H1 (cell line): ENCODE measurements around the gene FGGY. TPM values are rescaled to one million over a fixed set of nuclear protein-coding genes. Genes with fewer than 3 reads are reported as not detected.

Source experiments
- CTCF ChIA-PET: fragments of 300-600 bp; sonication (Branson Sonifier 250); formaldehyde crosslinking; loops from one replicate; lab custom pipeline; 2021; ENCODE audit not compliant: partially characterized antibody; lab: Charles Lee
- POLR2A ChIA-PET: fragments of 300-600 bp; sonication (Branson Sonifier 250); formaldehyde crosslinking; loops from one replicate; lab custom pipeline; 2021; ENCODE audit warnings: inconsistent platforms; ENCODE audit not compliant: partially characterized antibody; lab: Charles Lee
- DNase-seq, 2 experiments: peaks; one replicate each; pipeline versions ENCODE4 v3.0.0 to v3.0.0-alpha.2; 2010 to 2022; ENCODE audit warnings: low spot score in 2 of 2, low read depth in 1 of 2, mixed read lengths in 1 of 2
- FAIRE-seq: peaks from 2 replicates; lab custom pipeline; 2011; peaks lifted over from hg19 to GRCh38; lab: Jason Lieb, UNC
- H2AFZ ChIP-seq: 2 replicates; pipeline ENCODE4 v1.8.1; 2012; ENCODE audit warnings: low read length, inconsistent platforms
- H2AK5ac ChIP-seq: 2 replicates; pipeline ENCODE4 v1.6.1; 2013; ENCODE audit warnings: low read depth, low read length
- H2BK120ac ChIP-seq: replicated peaks from 2 replicates; pipeline ENCODE3; 2013; ENCODE audit warnings: low read depth, low read length, inconsistent platforms
- H2BK12ac ChIP-seq: 2 replicates; pipeline ENCODE4 v1.6.1; 2013; ENCODE audit warnings: low read depth, low read length
- H2BK15ac ChIP-seq: 2 replicates; pipeline ENCODE4 v1.6.1; 2013; ENCODE audit warnings: low read length
- H2BK20ac ChIP-seq: 2 replicates; pipeline ENCODE4 v1.6.1; 2013; ENCODE audit warnings: low read length
- H2BK5ac ChIP-seq: 2 replicates; pipeline ENCODE4 v1.6.1; 2013; ENCODE audit warnings: low read depth, low read length
- H3K14ac ChIP-seq: 2 replicates; pipeline ENCODE4 v1.6.1; 2013; ENCODE audit warnings: inconsistent platforms; ENCODE audit not compliant: insufficient read length
- H3K18ac ChIP-seq: 2 replicates; pipeline ENCODE4 v1.6.1; 2013; ENCODE audit warnings: low read length; ENCODE audit errors: extremely low read depth
- H3K23ac ChIP-seq: 2 replicates; pipeline ENCODE4 v1.6.1; 2013; ENCODE audit warnings: inconsistent platforms; ENCODE audit not compliant: insufficient read length
- H3K23me2 ChIP-seq: 2 replicates; pipeline ENCODE4 v1.6.1; 2013; ENCODE audit warnings: low read depth, low read length
- H3K27ac ChIP-seq: 2 replicates; pipeline ENCODE4 v1.6.1; 2011; ENCODE audit warnings: low read depth, low read length, inconsistent platforms
- H3K27me3 ChIP-seq, 4 experiments: replicated peaks in 1 of 4; 1 replicate in 1 of 4; 2 replicates in 3 of 4; pipeline versions ENCODE4 v1.6.1 to v1.8.1; 2011 to 2013; ENCODE audit warnings: low read length in 3 of 4, mild to moderate bottlenecking in 3 of 4, inconsistent platforms in 2 of 4, mixed read lengths in 2 of 4, moderate library complexity in 1 of 4; ENCODE audit not compliant: control insufficient read depth in 3 of 4, insufficient read depth in 3 of 4; ENCODE audit errors: extremely low read depth in 1 of 4
- H3K36me3 ChIP-seq, 4 experiments: 2 replicates each; pipeline versions ENCODE4 v1.6.1 to v1.8.1; 2011 to 2013; ENCODE audit warnings: mild to moderate bottlenecking in 4 of 4, low read length in 3 of 4, moderate library complexity in 2 of 4, control low read depth in 1 of 4, inconsistent platforms in 1 of 4; ENCODE audit not compliant: insufficient read depth in 4 of 4, control insufficient read depth in 2 of 4
- H3K4ac ChIP-seq: replicated peaks from 2 replicates; pipeline ENCODE3; 2013; ENCODE audit warnings: low read length, low read depth, mixed read lengths, inconsistent platforms; ENCODE audit not compliant: insufficient read length
- H3K4me1 ChIP-seq, 4 experiments: replicated peaks in 1 of 4; 1 replicate in 1 of 4; 2 replicates in 3 of 4; pipeline versions ENCODE4 v1.6.1 to v1.8.1; 2011 to 2013; ENCODE audit warnings: low read length in 3 of 4, inconsistent platforms in 2 of 4, mixed read lengths in 1 of 4; ENCODE audit not compliant: insufficient read depth in 4 of 4, control insufficient read depth in 3 of 4
- H3K4me2 ChIP-seq, 2 experiments: 2 replicates each; pipeline versions ENCODE4 v1.6.1 to v1.8.1; 2011 to 2013; ENCODE audit warnings: low read depth in 2 of 2, low read length in 2 of 2, control low read depth in 1 of 2, inconsistent platforms in 1 of 2, mild to moderate bottlenecking in 1 of 2; ENCODE audit not compliant: insufficient read depth in 1 of 2
- H3K4me3 ChIP-seq, 4 experiments: fragments of 200-600, 300-600 bp in 1 of 4; sonication (generic), shearing (Covaris generic), sonication (Bioruptor Twin) in 1 of 4; 2 replicates each; pipeline versions ENCODE4 v1.5.1 to v1.8.1; 2011 to 2016; ENCODE audit warnings: low read length in 4 of 4, low read depth in 3 of 4, control low read depth in 2 of 4, inconsistent platforms in 2 of 4, mild to moderate bottlenecking in 2 of 4, mixed read lengths in 1 of 4, moderate library complexity in 1 of 4; ENCODE audit not compliant: insufficient read depth in 2 of 4; ENCODE audit errors: extremely low read depth in 1 of 4
- H3K56ac ChIP-seq: replicated peaks from 2 replicates; pipeline ENCODE3; 2013; ENCODE audit warnings: low read depth, mild to moderate bottlenecking, mixed read lengths, low read length, inconsistent platforms; ENCODE audit not compliant: insufficient read length
- H3K79me1 ChIP-seq: 2 replicates; pipeline ENCODE4 v1.6.1; 2013; ENCODE audit warnings: low read depth, low read length, control low read depth
- H3K79me2 ChIP-seq, 2 experiments: 2 replicates each; pipeline versions ENCODE4 v1.6.1 to v1.8.1; 2012 to 2013; ENCODE audit warnings: low read length in 2 of 2, mild to moderate bottlenecking in 2 of 2, inconsistent platforms in 1 of 2; ENCODE audit not compliant: insufficient read depth in 2 of 2, control insufficient read depth in 1 of 2
- H3K9ac ChIP-seq, 4 experiments: replicated peaks in 1 of 4; 1 replicate in 1 of 4; 2 replicates in 3 of 4; pipeline versions ENCODE4 v1.6.1 to v1.8.1; 2011 to 2013; ENCODE audit warnings: low read depth in 3 of 4, low read length in 3 of 4, control low read depth in 2 of 4, mild to moderate bottlenecking in 2 of 4, moderate library complexity in 2 of 4, inconsistent platforms in 1 of 4; ENCODE audit errors: extremely low read depth in 1 of 4
- H3K9me3 ChIP-seq, 2 experiments: 2 replicates each; pipeline versions ENCODE4 v1.6.1 to v1.8.1; 2012 to 2013; ENCODE audit warnings: mild to moderate bottlenecking in 2 of 2, moderate library complexity in 2 of 2, control low read depth in 1 of 2, inconsistent platforms in 1 of 2, low read depth in 1 of 2, low read length in 1 of 2, mixed read lengths in 1 of 2; ENCODE audit not compliant: insufficient read depth in 2 of 2
- H4K20me1 ChIP-seq, 2 experiments: replicated peaks in 1 of 2; 2 replicates each; pipeline versions ENCODE3 to v1.8.1; 2011 to 2013; ENCODE audit warnings: inconsistent platforms in 2 of 2, low read length in 2 of 2, mild to moderate bottlenecking in 1 of 2; ENCODE audit not compliant: insufficient read depth in 2 of 2, control insufficient read depth in 1 of 2
- H4K5ac ChIP-seq: 2 replicates; pipeline ENCODE4 v1.6.1; 2013; ENCODE audit warnings: low read length, low read depth, mixed read lengths, inconsistent platforms; ENCODE audit not compliant: insufficient read length
- H4K8ac ChIP-seq: 2 replicates; pipeline ENCODE4 v1.8.0; 2013; ENCODE audit warnings: mild to moderate bottlenecking, moderate library complexity, low read length, inconsistent platforms; ENCODE audit not compliant: insufficient read depth; ENCODE audit errors: extremely low read depth
- H4K91ac ChIP-seq: replicated peaks from 2 replicates; pipeline ENCODE3; 2013; ENCODE audit warnings: low read length, mixed read lengths, inconsistent platforms; ENCODE audit not compliant: insufficient read length
- CBX8 ChIP-seq: fragments of 300-800, 300-1000 bp; sonication (generic); IDR thresholded peaks from 2 replicates; pipeline ENCODE4 v1.7.1; 2016; ENCODE audit warnings: low read depth, low read length, borderline replicate concordance
- KDM4A ChIP-seq: IDR thresholded peaks from one replicate; pipeline ENCODE4 v1.7.1; 2012; ENCODE audit warnings: low read depth, mild to moderate bottlenecking, moderate library complexity, low read length, inconsistent platforms; ENCODE audit not compliant: severe bottlenecking
- NRF1 ChIP-seq: IDR thresholded peaks from 2 replicates; pipeline ENCODE4 v1.6.1; 2011; ENCODE audit warnings: mild to moderate bottlenecking, low read depth, low read length, improper control_type of control experiment
- RNF2 ChIP-seq: fragments of 200-900, 300-1000 bp; sonication (generic); IDR thresholded peaks from 2 replicates; pipeline ENCODE4 v1.7.1; 2016; ENCODE audit warnings: borderline replicate concordance, low read depth, mild to moderate bottlenecking, antibody characterized with exemption, low read length; ENCODE audit not compliant: poor library complexity, severe bottlenecking; ENCODE audit errors: missing control alignments
- SIN3A ChIP-seq, 2 experiments: IDR thresholded peaks in 1 of 2; conservative IDR thresholded peaks in 1 of 2; 2 replicates each; pipeline ENCODE4 v1.6.1; 2011 to 2012; ENCODE audit warnings: low read length in 2 of 2, improper control_type of control experiment in 1 of 2, low read depth in 1 of 2, mild to moderate bottlenecking in 1 of 2
- ZNF274 ChIP-seq: IDR thresholded peaks from 2 replicates; pipeline ENCODE4 v1.7.0; 2012; ENCODE audit warnings: low read length, borderline replicate concordance; ENCODE audit errors: extremely low read depth
- WGBS, 2 experiments: shearing (Covaris generic) in 1 of 2; methylation state at CpG; one replicate each; pipeline versions ENCODE4 v1.1.6 to v1.1.7; 2013 to 2015; ENCODE audit warnings: low lambda C conversion rate in 2 of 2, mixed read lengths in 2 of 2, inconsistent platforms in 1 of 2, low coverage in 1 of 2, missing lambda C conversion rate in 1 of 2; ENCODE audit not compliant: insufficient replicate concordance in 2 of 2, insufficient coverage in 1 of 2, insufficient read length in 1 of 2; ENCODE audit errors: extremely low coverage in 1 of 2, missing lambda C conversion rate in 1 of 2; 5-methylcytosine and 5-hydroxymethylcytosine counted together
- polyA plus RNA-seq, 7 experiments: library from polyadenylated mRNA; depleted of rRNA in 3 of 7; stranded (reverse) in 5 of 7; unstranded in 2 of 7; fragments of >200 nt in 5 of 7; fragments of 200-250 nt in 2 of 7; gene quantifications; 1 replicate in 5 of 7; 2 replicates in 1 of 7; 4 replicates in 1 of 7; pipeline versions ENCODE4 v1.2.1 to v1.2.3, GENCODE V29; 2011 to 2013; ENCODE audit warnings: missing spikeins in 2 of 7, mixed read lengths in 2 of 7
- total RNA-seq: library from RNA; stranded (reverse); fragmentation: NEBNext Ultra II Directional; extraction: Animal tissue kit (Norgen Biotek cat#: 25700); gene quantifications from 2 replicates; pipeline ENCODE4 v1.2.1, GENCODE V29; 2021
- TF ChIP-seq, protein P1 (sequence below): IDR thresholded peaks from 2 replicates; pipeline ENCODE4 v1.6.1; 2011; ENCODE audit warnings: low read depth, mild to moderate bottlenecking, low read length; ENCODE audit not compliant: insufficient read depth

The FGGY gene
- total and polyA plus RNA-seq, 2 of the 8 experiments (the other 6 are each of a cell fraction or from before 2014, with no cell fraction given): 10.3 to 12.5 TPM

DNA sequence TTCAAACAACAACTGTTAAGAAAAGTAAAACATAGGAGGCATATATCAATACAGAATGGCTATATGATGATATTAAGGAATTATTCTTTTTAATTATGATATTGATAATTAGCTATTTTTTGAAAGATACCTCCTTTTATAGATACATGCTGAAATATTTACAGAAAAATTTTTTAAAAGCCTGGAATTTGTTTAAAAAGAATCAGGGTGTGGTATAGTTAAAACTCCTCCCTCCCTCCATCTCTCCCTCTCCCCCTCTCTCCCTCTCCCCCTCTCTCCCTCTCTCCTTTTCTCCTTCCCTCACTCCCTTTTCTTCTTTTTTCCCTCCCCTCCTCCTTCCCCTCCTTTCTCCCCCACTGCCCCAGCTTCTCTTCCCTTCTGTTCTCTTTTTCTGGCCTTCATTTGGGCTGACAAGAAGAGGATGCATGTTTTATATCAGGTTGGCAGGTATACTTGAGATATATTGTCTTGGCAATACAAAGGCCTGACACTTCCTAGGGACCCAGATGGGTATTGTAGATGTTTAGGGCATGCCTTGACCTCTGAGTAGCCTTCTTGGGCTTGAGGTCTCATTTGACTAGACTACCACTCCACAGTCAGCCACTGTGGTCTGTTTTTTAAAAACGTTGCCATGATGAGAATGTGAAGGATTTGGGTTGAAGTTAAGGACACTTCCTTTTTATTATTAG, 124.5 kb downstream of the FGGY start:
- H3K9me3 ChIP-seq: no peaks in the 10 kb centered on the region
- H2BK20ac ChIP-seq: no peak overlapping the region
- TF ChIP-seq RNF2: no peak
- TF ChIP-seq KDM4A: no peak
- TF ChIP-seq, protein P1, sequence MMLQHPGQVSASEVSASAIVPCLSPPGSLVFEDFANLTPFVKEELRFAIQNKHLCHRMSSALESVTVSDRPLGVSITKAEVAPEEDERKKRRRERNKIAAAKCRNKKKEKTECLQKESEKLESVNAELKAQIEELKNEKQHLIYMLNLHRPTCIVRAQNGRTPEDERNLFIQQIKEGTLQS: no peak
- TF ChIP-seq SIN3A (conservative IDR thresholded peaks at IDR 0.05 in 1 of 2, IDR thresholded peaks at IDR 0.05 in 1 of 2; ENCODE audit: low read depth in 1 of 2, low read length in 2 of 2): no peak
- no peak for TF ChIP-seq CBX8
- TF ChIP-seq ZNF274: no peak
- no peak for TF ChIP-seq NRF1
- no peaks in the 10 kb centered on the region for H3K27me3 ChIP-seq
- no peak overlapping the region for H3K4ac ChIP-seq
- H2BK120ac ChIP-seq: no peak overlapping the region
- WGBS, 2 experiments: 80% methylated on average over 1 of the region's 1 CpG; no CpG with 5 or more reads in 1 of the 2 experiments
- H3K18ac ChIP-seq: no peak overlapping the region
- H3K56ac ChIP-seq: no peak overlapping the region
- H2BK12ac ChIP-seq: no peak overlapping the region
- no peaks in the 10 kb centered on the region for H3K79me1 ChIP-seq
- no peak overlapping the region for H2BK5ac ChIP-seq
- H3K14ac ChIP-seq: no peak overlapping the region
- H3K23me2 ChIP-seq: peaks cover 1% of the 10 kb centered on the region; the same call in 1 of the 2 replicates
- POLR2A ChIA-PET: no interaction called here
- DNase-seq (no peak), FAIRE-seq (no peak)
- H3K36me3 ChIP-seq: no peaks in the 10 kb centered on the region
- no peak overlapping the region for H3K9ac ChIP-seq
- no peak overlapping the region for H2BK15ac ChIP-seq
- H4K91ac ChIP-seq: no peak overlapping the region
- H4K5ac ChIP-seq: no peak overlapping the region
- CTCF ChIA-PET: interaction anchor here (0.6 kb wide), 1 partner anchor 43 kb away, joined by 3 read pairs; no protein-coding TSS in a partner anchor
- peaks cover 0 to 9% (median 5%) of the 10 kb centered on the region in 4 experiments; a peak in 3 of 7 replicates for H3K4me1 ChIP-seq
- no peak overlapping the region for H3K27ac ChIP-seq
- H4K20me1 ChIP-seq: no peaks in the 10 kb centered on the region
- H2AK5ac ChIP-seq: no peak overlapping the region
- H3K4me2 ChIP-seq: no peak overlapping the region
- no peak overlapping the region for H3K4me3 ChIP-seq
- H3K79me2 ChIP-seq: no peaks in the 10 kb centered on the region
- no peak overlapping the region for H3K23ac ChIP-seq
- H4K8ac ChIP-seq: no peak overlapping the region
- no peak overlapping the region for H2AFZ ChIP-seq
